Adipocyte (in vitro differentiated cells): ENCODE measurements around the gene ENOX1.

Experiments
- DNase-seq: peaks from one replicate; pipeline ENCODE4 v3.0.0-alpha.2; 2015; ENCODE audit warnings: low read depth
- H3K27me3 ChIP-seq: replicated peaks from 2 replicates; pipeline ENCODE4 v1.7.0; 2013; ENCODE audit warnings: mild to moderate bottlenecking, low read length, moderate library complexity; ENCODE audit not compliant: control insufficient read depth, insufficient read depth
- H3K36me3 ChIP-seq: 2 replicates; pipeline ENCODE4 v1.7.0; 2013; ENCODE audit warnings: low read length, mild to moderate bottlenecking, moderate library complexity; ENCODE audit not compliant: control insufficient read depth, insufficient read depth, severe bottlenecking
- H3K4me1 ChIP-seq: 2 replicates; pipeline ENCODE4 v1.7.0; 2013; ENCODE audit warnings: mild to moderate bottlenecking, low read length, moderate library complexity; ENCODE audit not compliant: control insufficient read depth, insufficient read depth
- H3K4me3 ChIP-seq: 2 replicates; pipeline ENCODE4 v1.7.0; 2013; ENCODE audit warnings: mild to moderate bottlenecking, low read length, moderate library complexity
- H3K9ac ChIP-seq: 2 replicates; pipeline ENCODE4 v1.7.0; 2013; ENCODE audit warnings: mild to moderate bottlenecking, low read length, moderate library complexity
- H3K9me3 ChIP-seq: 2 replicates; pipeline ENCODE4 v1.7.0; 2013; ENCODE audit warnings: mild to moderate bottlenecking, low read length, moderate library complexity; ENCODE audit not compliant: control insufficient read depth

The ENOX1 gene

DNA sequence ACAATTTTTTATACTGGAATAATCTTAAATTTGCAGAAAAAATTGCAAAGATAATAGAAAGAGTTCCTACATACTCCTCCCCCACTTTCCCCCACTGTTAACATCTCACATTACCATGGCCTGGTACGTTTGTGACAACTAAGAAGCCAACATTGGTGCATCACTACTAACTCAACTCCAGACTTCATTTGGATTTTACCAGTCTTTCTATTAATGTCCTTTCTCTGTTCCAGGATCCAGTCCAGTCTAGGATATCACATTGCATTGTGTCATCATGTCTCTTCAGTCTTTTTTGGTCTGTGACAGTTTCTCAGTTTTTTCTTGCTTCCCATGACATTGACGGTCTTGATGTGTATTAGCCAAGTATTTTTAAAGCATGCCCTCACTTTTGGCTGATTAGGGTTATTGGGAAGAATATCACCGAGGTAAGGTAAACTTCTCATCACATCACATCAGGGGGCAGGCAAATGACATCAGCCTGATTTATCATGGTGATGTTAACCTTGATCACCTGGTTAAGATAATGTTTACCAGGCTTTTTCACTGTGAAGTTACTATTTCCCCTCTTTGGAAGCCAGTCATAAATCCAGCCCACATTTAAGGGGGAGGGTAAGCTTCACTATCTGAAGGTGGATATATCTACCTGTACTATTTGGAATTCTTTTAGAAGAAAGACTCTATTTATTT lies 322.1 kb downstream of the ENOX1 start:
- no peaks in the 10 kb centered on the region for H3K36me3 ChIP-seq
- H3K4me1 ChIP-seq, result no peaks in the 10 kb centered on the region
- H3K27me3 ChIP-seq, result no peaks in the 10 kb centered on the region
- H3K9me3 ChIP-seq, result no peaks in the 10 kb centered on the region
- H3K4me3 ChIP-seq, result no peak overlapping the region
- DNase-seq, result no peak
- no peak overlapping the region for H3K9ac ChIP-seq

DNA sequence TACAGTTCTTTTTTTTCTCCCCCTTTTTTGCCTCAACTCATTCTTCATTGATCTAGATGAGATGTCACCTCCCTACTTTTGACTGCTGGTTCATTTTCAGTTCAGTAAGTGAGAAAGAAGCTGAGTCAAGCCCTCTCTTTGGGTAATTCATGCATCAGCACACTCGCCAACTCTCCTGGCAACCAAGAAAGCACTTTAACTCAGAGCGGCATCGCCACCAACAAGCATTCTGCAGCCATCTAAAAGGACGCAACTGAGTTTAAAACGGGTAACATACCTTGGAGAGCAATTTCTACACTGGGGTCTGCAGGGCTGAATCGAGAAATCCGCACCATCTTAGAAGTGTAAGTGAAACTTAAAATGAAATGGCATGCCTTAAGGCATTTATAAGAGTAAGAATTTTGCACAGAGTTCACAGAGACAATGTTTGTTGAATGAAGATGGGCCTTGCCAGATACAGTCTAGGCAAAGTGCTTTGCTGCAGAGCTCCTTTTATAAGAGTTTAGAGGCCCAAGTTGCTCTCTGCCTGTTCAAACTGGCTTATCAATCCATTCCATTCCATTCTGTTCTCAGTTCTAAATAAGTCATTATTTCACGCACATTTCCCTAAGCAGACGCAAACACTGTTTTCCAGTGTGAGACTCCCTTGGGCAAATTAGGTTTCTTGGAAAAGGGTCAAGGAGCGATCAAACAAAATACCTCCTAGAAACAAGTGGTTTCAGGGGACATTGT lies 338.0 kb downstream of the ENOX1 start:
- Histone ChIP-seq H3K9me3 (no peaks in the 10 kb centered on the region), H3K27me3 (no peaks in the 10 kb centered on the region), H3K36me3 (no peaks in the 10 kb centered on the region), H3K4me3 (no peak overlapping the region), H3K9ac (no peak overlapping the region), H3K4me1 (peaks cover 3% of the 10 kb centered on the region)
- DNase-seq, result no peak

DNA sequence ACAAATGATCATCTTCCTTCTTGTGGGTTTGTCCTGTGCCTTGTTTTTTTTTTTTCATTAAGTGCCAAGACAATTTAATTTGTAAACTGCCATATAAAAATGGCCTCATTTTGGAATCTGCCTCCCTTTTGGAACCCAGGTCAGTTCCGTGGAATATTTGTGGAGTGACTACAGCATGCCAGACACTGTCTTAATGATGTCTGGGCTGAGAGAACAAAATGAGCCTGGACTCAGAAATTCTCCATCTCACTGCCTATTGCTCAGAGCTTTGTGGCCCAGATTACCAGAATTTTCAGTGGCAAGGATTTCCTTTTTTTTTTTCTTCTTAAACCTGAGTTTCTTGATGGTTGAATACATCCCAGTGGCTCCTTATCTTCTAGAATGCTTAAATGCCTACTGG lies 340.6 kb downstream of the ENOX1 start:
- Histone ChIP-seq H3K4me1 (peaks cover 3% of the 10 kb centered on the region), H3K27me3 (no peaks in the 10 kb centered on the region), H3K36me3 (no peaks in the 10 kb centered on the region), H3K9ac (no peak overlapping the region), H3K4me3 (no peak overlapping the region), H3K9me3 (no peaks in the 10 kb centered on the region)
- DNase-seq, result no peak

DNA sequence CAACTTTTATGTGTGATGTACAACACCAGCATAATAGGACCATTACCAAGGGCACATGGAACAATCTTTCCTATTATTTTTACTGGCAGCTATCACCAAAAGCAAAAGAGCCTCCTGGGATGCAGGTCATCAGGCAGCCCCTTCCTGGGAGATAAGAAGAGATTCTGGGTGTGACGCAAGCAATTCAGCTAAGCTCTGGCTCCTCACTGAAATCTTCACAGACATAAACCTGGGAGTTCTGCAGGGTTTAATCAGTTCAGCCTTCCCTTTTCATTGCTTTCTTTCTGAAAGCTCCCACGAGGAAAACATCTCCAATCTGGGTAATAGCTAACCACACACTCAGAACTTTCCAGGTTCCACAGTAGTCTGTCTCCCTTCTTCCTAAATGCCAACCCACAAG lies 341.1 kb downstream of the ENOX1 start:
- no peaks in the 10 kb centered on the region for H3K27me3 ChIP-seq
- peaks cover 3% of the 10 kb centered on the region for H3K4me1 ChIP-seq
- no peaks in the 10 kb centered on the region for H3K9me3 ChIP-seq
- peak; percentile 2 for DNase-seq
- H3K36me3 ChIP-seq, result no peaks in the 10 kb centered on the region
- no peak overlapping the region for H3K4me3 ChIP-seq
- no peak overlapping the region for H3K9ac ChIP-seq

DNA sequence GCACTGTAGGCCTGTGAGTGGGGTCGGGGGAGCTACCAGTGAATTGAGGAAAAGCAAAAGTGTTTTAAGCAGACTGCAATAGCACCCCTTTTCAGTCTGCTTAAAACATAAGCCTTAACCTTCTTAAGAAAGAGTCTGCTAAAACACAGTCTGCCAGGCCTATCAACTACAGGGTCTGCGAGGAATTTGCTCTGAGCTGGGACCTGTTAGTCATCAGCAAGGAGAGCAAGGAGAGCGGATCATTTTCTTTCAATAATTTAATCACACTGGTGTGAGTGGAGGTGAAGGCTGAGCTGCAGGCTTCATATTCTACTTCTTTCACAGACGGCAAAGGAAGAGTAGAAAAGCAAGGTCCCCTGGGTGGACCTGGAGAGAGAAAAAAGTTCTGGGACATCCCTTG lies 342.7 kb downstream of the ENOX1 start:
- no peak overlapping the region for H3K4me3 ChIP-seq
- H3K9me3 ChIP-seq, result no peaks in the 10 kb centered on the region
- H3K27me3 ChIP-seq, result no peaks in the 10 kb centered on the region
- H3K4me1 ChIP-seq, result peaks cover 3% of the 10 kb centered on the region
- H3K9ac ChIP-seq, result no peak overlapping the region
- H3K36me3 ChIP-seq, result no peaks in the 10 kb centered on the region
- no peak for DNase-seq

DNA sequence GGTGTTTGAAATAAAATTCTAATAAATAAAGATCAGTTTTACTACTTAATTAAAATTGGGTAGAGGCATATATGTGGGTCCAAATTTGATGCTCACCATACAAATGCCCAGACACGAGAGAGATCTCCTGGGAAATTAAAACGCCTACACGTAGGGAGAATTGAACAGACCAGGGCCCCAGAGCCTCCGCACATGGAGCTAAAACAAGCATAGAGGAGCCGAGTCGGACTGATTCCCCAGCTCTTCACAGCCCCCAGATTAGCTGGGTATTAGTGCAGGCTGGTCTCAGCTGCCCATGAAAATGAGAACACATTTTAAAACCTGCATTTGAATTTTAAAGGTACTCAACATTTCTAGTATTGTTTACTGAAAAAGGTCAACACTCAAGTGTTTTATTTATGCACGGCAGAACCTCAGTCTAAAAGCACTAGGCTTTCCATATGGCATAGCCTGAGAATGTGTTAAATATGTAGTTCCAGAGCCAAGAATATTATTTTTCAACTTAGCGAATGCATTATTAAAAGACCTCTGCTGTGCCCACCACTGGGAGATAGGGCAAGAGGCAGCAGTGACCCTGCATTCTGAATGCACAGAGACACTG lies 344.8 kb downstream of the ENOX1 start:
- Histone ChIP-seq H3K9me3 (no peaks in the 10 kb centered on the region), H3K4me3 (no peak overlapping the region), H3K36me3 (no peaks in the 10 kb centered on the region), H3K9ac (no peak overlapping the region), H3K4me1 (peaks cover 7% of the 10 kb centered on the region), H3K27me3 (no peaks in the 10 kb centered on the region)
- DNase-seq, result no peak

DNA sequence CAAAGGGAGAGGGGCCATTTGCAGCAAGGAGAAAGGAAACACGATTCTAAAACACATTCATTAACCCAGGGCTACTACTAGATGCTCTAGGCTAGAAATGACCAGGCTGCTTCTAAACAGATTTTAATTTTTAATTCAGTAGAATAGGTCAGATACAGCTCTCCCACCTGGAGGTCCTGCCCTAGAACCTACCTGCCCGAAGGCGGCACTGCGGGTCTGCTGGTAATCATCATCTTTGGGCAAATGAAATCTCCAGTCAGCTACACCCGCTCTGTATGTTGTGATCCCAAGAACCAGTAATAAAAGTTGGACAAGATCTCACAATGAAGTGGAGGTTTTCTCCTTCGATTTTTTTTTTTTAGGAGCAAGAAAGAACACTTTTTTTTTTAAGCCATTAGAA lies 345.3 kb downstream of the ENOX1 start:
- no peaks in the 10 kb centered on the region for H3K9me3 ChIP-seq
- no peak for DNase-seq
- H3K4me3 ChIP-seq, result no peak overlapping the region

DNA sequence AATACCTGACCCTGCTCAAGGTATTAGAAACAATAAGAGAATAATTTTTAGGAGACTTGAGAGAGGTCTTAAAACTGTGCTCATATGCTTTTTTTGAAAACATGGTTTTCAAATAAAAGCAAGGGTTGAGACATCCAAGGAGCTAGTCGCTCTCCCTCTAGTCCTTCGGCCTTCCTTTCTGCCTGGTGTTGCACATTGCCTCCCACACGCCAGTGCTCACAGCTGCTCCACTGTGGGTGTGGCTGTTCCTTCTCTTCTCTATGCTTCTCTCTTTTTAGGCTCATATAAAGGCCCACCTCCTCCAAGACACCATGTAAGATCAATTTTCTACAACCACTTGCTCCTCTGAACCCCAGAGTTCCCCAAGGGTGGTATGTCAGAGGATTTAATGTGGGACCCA lies 352.6 kb downstream of the ENOX1 start:
- H3K4me3 ChIP-seq, result no peak overlapping the region
- H3K9ac ChIP-seq, result no peak overlapping the region
- H3K9me3 ChIP-seq, result no peaks in the 10 kb centered on the region
- DNase-seq, result no peak
- H3K27me3 ChIP-seq, result no peaks in the 10 kb centered on the region
- peaks cover 9% of the 10 kb centered on the region for H3K4me1 ChIP-seq
- no peaks in the 10 kb centered on the region for H3K36me3 ChIP-seq

More for the DNA sequence above, 345.3 kb downstream of the ENOX1 start:
- Histone ChIP-seq H3K27me3 (no peaks in the 10 kb centered on the region), H3K36me3 (no peaks in the 10 kb centered on the region), H3K4me1 (peaks cover 7% of the 10 kb centered on the region), H3K9ac (no peak overlapping the region)

DNA sequence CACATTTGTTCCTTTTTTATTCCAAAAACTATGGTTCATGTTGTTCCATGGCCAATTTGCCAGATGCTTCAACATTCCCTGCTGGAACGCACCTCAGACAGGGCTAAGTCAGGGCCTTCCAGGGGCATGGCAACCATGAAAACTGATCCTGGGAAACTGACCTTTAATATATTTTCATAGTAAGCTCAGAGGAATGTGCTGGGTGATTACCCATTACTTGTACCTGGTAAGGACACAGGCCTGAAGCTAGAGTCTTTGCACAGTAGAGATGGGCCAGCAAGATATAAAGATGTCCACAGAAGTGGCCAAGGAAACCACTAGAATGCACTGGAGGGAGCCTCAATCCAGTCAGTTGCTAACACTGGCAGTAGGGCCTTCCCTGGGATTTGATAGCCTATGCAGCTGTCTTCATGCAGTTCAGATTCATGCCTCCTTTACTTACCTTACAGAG lies 353.1 kb downstream of the ENOX1 start:
- Histone ChIP-seq H3K4me3 (no peak overlapping the region), H3K9ac (no peak overlapping the region), H3K36me3 (no peaks in the 10 kb centered on the region), H3K4me1 (peaks cover 9% of the 10 kb centered on the region), H3K9me3 (no peaks in the 10 kb centered on the region), H3K27me3 (no peaks in the 10 kb centered on the region)
- DNase-seq, result peak; percentile 2

DNA sequence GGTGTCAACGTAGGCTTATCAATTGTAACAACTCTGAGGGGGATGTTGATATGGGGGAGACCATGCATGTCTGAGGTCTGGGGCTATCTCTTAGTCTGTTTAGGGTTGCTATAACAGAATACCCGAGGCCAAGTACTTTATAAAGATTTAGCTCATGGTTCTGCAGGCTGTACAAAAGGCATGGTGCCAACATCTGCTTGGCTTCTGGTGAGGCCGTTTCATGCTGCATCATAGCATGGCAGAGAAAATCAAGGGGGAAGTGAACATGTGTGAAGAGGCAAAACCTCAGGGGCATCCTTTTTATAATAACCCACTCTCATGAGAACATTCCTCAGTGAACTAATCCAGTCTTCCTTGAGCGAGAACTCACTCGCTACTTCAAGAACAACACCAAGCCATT lies 353.8 kb downstream of the ENOX1 start:
- H3K4me3 ChIP-seq, result no peak overlapping the region
- H3K4me1 ChIP-seq, result peaks cover 5% of the 10 kb centered on the region
- no peaks in the 10 kb centered on the region for H3K36me3 ChIP-seq
- H3K9ac ChIP-seq, result no peak overlapping the region
- no peaks in the 10 kb centered on the region for H3K9me3 ChIP-seq
- DNase-seq, result no peak
- no peaks in the 10 kb centered on the region for H3K27me3 ChIP-seq

DNA sequence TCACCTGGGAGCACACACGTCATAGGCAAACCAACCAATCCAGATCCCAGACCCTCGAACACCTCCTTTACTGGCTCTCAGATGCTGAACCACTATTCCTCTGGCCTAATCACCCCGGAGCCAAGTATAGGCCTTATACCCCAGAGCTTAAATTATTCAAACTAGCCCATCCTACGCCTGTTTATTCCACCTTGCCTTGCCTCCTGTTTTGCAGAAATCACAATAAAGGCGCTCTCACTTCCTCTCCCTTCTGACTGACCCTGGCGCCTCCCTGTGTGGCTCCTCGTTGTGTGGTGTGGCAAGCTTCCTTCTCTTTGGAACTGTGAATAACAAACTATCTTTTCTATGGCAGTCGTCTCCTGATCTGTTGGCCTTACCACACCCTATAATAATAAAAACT lies 354.9 kb downstream of the ENOX1 start:
- Histone ChIP-seq H3K9ac (no peak overlapping the region), H3K27me3 (no peaks in the 10 kb centered on the region), H3K4me1 (peaks cover 5% of the 10 kb centered on the region), H3K9me3 (no peaks in the 10 kb centered on the region), H3K36me3 (no peaks in the 10 kb centered on the region), H3K4me3 (no peak overlapping the region)
- DNase-seq, result no peak
